PC-3 (cell line): ENCODE measurements around the gene OR10G4. TPM values are rescaled to one million over a fixed set of nuclear protein-coding genes. Genes with fewer than 3 reads are reported as not detected.

Experiments
- ATAC-seq: fragments of 200-7000 bp; cut with Tn5 transposase; 2 replicates; pipeline ENCODE4 v1.9.1; 2020; ENCODE audit warnings: mild to moderate bottlenecking, moderate library complexity
- BruUV-seq: library from RNA; stranded (reverse); fragments of 400-500 nt; replicated peaks from 2 replicates; lab custom pipeline; 2021; lab: Mats Ljungman, UMichigan
- CTCF ChIA-PET: fragments of 300-600 bp; sonication (Branson Sonifier 250); formaldehyde crosslinking; loops from one replicate; lab custom pipeline; 2022; ENCODE audit warnings: antibody characterized with exemption; lab: Charles Lee
- POLR2A ChIA-PET: fragments of 300-600 bp; sonication (Branson Sonifier 250); formaldehyde crosslinking; loops from one replicate; lab custom pipeline; 2022; ENCODE audit warnings: antibody characterized with exemption; ENCODE audit not compliant: unreplicated experiment; lab: Charles Lee
- DNase-seq: peaks from one replicate; pipeline ENCODE4 v3.0.0-alpha.2; 2015
- H2AFZ ChIP-seq: fragments of 300-600 bp; sonication (generic); 2 replicates; pipeline ENCODE4 v1.6.0; 2016; ENCODE audit warnings: antibody characterized with exemption, low read length
- H3F3A ChIP-seq: fragments of 300-600 bp; sonication (generic); one replicate; pipeline ENCODE4 v1.6.0; 2017; ENCODE audit warnings: antibody characterized with exemption, low read length, control low read depth, mild to moderate bottlenecking; ENCODE audit not compliant: unreplicated experiment
- H3K27ac ChIP-seq: fragments of 300-600 bp; sonication (generic); 2 replicates; pipeline ENCODE4 v1.5.1; 2016; ENCODE audit warnings: mild to moderate bottlenecking, low read length
- H3K27me3 ChIP-seq: fragments of 300-600 bp; sonication (generic); 2 replicates; pipeline ENCODE4 v1.6.1; 2016; ENCODE audit warnings: low read length, mixed read lengths
- H3K36me3 ChIP-seq: fragments of 300-600 bp; sonication (generic); 2 replicates; pipeline ENCODE4 v1.6.1; 2016; ENCODE audit warnings: low read depth, mixed run types, low read length, mixed read lengths
- H3K4me1 ChIP-seq: fragments of 300-600 bp; sonication (generic); 2 replicates; pipeline ENCODE4 v1.5.1; 2016; ENCODE audit warnings: low read length; ENCODE audit not compliant: insufficient read depth
- H3K4me2 ChIP-seq: fragments of 300-600 bp; sonication (generic); 2 replicates; pipeline ENCODE4 v1.6.0; 2016; ENCODE audit warnings: low read length
- H3K4me3 ChIP-seq: fragments of 300-600 bp; sonication (generic); 2 replicates; pipeline ENCODE4 v1.5.1; 2016; ENCODE audit warnings: mild to moderate bottlenecking, low read length, mixed read lengths
- H3K79me2 ChIP-seq: fragments of 300-600 bp; sonication (generic); 2 replicates; pipeline ENCODE4 v1.6.1; 2017; ENCODE audit warnings: low read length, mixed read lengths
- H3K9ac ChIP-seq: fragments of 300-600 bp; sonication (generic); 2 replicates; pipeline ENCODE4 v1.6.0; 2016; ENCODE audit warnings: mild to moderate bottlenecking, low read length
- H3K9me2 ChIP-seq: fragments of 300-600 bp; sonication (generic); replicated peaks from 2 replicates; pipeline ENCODE4 v1.6.1; 2016; ENCODE audit warnings: mixed run types, low read length, mixed read lengths
- H3K9me3 ChIP-seq: fragments of 300-600 bp; sonication (generic); 2 replicates; pipeline ENCODE4 v1.6.1; 2016; ENCODE audit warnings: low read length, mixed read lengths
- H4K20me1 ChIP-seq: fragments of 300-600 bp; sonication (generic); 2 replicates; pipeline ENCODE4 v1.6.1; 2016; ENCODE audit warnings: low read length, mixed read lengths
- EZH2 ChIP-seq: fragments of 300-600 bp; sonication (generic); IDR thresholded peaks from one replicate; pipeline ENCODE4 v1.6.1; 2017; ENCODE audit warnings: antibody characterized with exemption, mild to moderate bottlenecking, low read length; ENCODE audit not compliant: unreplicated experiment
- EZH2phosphoT487 ChIP-seq: fragments of 300-600 bp; sonication (generic); IDR thresholded peaks from 2 replicates; pipeline ENCODE4 v1.6.1; 2018; ENCODE audit warnings: mild to moderate bottlenecking, antibody characterized with exemption, low read length, borderline replicate concordance
- intact Hi-C: fragments of 100-400 bp; cut with micrococcal nuclease; formaldehyde crosslinking; loops from 2 replicates; pipeline ENCODE4 v1.9.0; 2023
- total RNA-seq: library from RNA; depleted of rRNA; stranded (reverse); fragments of >200 nt; gene quantifications from 2 replicates; pipeline ENCODE4 v1.2.3, GENCODE V29; 2014
- TF ChIP-seq, protein P1 (sequence below): fragments of 300-600 bp; sonication (generic); conservative IDR thresholded peaks from 2 replicates; pipeline ENCODE4 v1.5.1; 2017; ENCODE audit warnings: antibody characterized with exemption, low read depth, mild to moderate bottlenecking, low read length

Gene OR10G4
- total RNA-seq, 1 experiment from 2014 or later = not detected

- POLR2A ChIA-PET = no interaction called here
- no peaks in the 10 kb centered on the region for H3K36me3 ChIP-seq
- H3K9me2 ChIP-seq = no peaks in the 10 kb centered on the region
- H3K4me1 ChIP-seq = no peaks in the 10 kb centered on the region
- no TSS peak for BruUV-seq
- no peaks in the 10 kb centered on the region for H4K20me1 ChIP-seq
- no peak within 1 kb of the TSS for H3K9ac ChIP-seq
- intact Hi-C loops = no loop called here
- CTCF ChIA-PET = no interaction called here
- H3K9me3 ChIP-seq = no peaks in the 10 kb centered on the region
- DNase-seq (no peak), ATAC-seq (no peak)
- no peaks in the 10 kb centered on the region for H3K79me2 ChIP-seq
- no peak within 1 kb of the TSS for H3K4me2 ChIP-seq
- no peak within 1 kb of the TSS for H3K4me3 ChIP-seq
- H3K27me3 ChIP-seq = peaks cover 29% of the 10 kb centered on the region
- no peak within 1 kb of the TSS for H2AFZ ChIP-seq
- no peak for TF ChIP-seq EZH2phosphoT487
- TF ChIP-seq, protein P1, sequence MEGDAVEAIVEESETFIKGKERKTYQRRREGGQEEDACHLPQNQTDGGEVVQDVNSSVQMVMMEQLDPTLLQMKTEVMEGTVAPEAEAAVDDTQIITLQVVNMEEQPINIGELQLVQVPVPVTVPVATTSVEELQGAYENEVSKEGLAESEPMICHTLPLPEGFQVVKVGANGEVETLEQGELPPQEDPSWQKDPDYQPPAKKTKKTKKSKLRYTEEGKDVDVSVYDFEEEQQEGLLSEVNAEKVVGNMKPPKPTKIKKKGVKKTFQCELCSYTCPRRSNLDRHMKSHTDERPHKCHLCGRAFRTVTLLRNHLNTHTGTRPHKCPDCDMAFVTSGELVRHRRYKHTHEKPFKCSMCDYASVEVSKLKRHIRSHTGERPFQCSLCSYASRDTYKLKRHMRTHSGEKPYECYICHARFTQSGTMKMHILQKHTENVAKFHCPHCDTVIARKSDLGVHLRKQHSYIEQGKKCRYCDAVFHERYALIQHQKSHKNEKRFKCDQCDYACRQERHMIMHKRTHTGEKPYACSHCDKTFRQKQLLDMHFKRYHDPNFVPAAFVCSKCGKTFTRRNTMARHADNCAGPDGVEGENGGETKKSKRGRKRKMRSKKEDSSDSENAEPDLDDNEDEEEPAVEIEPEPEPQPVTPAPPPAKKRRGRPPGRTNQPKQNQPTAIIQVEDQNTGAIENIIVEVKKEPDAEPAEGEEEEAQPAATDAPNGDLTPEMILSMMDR = no peak
- TF ChIP-seq EZH2 = no peak
- H3K27ac ChIP-seq = no peak within 1 kb of the TSS
- H3F3A ChIP-seq = no peaks in the 10 kb centered on the region
Observed at GRCh38 chr11:124026498-124026897, 13.7 kb downstream of the OR10G4 start, which contains the start of gene OR10G8. TSS of gene OR10G8 (plus strand) at chr11:124026798. CDS start at chr11:124029623, 2,825 bp downstream.

- no peaks in the 10 kb centered on the region for H3K36me3 ChIP-seq
- no peaks in the 10 kb centered on the region for H4K20me1 ChIP-seq
- H3K4me2 ChIP-seq = no peak overlapping the region
- no peak overlapping the region for H3K4me3 ChIP-seq
- TF ChIP-seq EZH2phosphoT487 (no peak), EZH2 (no peak)
- TF ChIP-seq, protein P1 = no peak
- ChIA-PET POLR2A (no interaction called here), CTCF (no interaction called here)
- H3K79me2 ChIP-seq = no peaks in the 10 kb centered on the region
- no peak overlapping the region for H2AFZ ChIP-seq
- no peaks in the 10 kb centered on the region for H3K9me3 ChIP-seq
- no peak for DNase-seq
- no peak for ATAC-seq
- H3F3A ChIP-seq = no peaks in the 10 kb centered on the region
- no peaks in the 10 kb centered on the region for H3K9me2 ChIP-seq
- no peak overlapping the region for H3K9ac ChIP-seq
- intact Hi-C loops = no loop called here
- no peak overlapping the region for H3K27ac ChIP-seq
- BruUV-seq = no TSS peak
- H3K27me3 ChIP-seq = peaks cover 56% of the 10 kb centered on the region
- no peaks in the 10 kb centered on the region for H3K4me1 ChIP-seq
Observed at GRCh38 chr11:124036666-124037065, 23.9 kb downstream of the OR10G4 start.

DNA sequence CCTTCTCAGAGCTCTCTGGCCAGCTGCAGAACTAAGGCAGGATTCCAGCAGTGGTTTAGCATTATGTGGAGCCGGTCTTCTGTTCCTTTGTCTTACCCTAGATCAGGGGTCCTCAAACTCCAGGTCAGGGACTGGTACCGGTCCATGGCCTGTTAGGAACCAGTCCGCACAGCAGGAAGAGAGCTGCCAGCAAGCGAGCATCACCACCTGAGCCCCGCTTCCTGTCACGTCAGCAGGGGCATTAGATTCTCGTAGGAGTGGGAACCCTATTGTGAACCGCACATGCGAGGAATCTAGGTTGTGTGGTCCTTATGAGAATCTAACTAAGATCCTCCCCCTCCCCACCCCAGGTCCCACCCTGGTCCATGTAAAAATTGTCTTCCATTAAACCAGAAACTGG, 26.8 kb downstream of the OR10G4 start:
- H3K4me2 ChIP-seq = no peak overlapping the region
- no peak overlapping the region for H3K9ac ChIP-seq
- no peak overlapping the region for H2AFZ ChIP-seq
- TF ChIP-seq EZH2phosphoT487 (no peak), EZH2 (no peak)
- TF ChIP-seq, protein P1 = no peak
- BruUV-seq = no TSS peak
- no peaks in the 10 kb centered on the region for H3K9me3 ChIP-seq
- no peak overlapping the region for H3K4me3 ChIP-seq
- no peaks in the 10 kb centered on the region for H3K9me2 ChIP-seq
- no peak for ATAC-seq
- DNase-seq = no peak
- intact Hi-C loops = no loop called here
- no peaks in the 10 kb centered on the region for H4K20me1 ChIP-seq
- H3K79me2 ChIP-seq = no peaks in the 10 kb centered on the region
- H3K27ac ChIP-seq = no peak overlapping the region
- H3K27me3 ChIP-seq = peaks cover 73% of the 10 kb centered on the region
- H3K36me3 ChIP-seq = no peaks in the 10 kb centered on the region
- CTCF ChIA-PET = no interaction called here
- POLR2A ChIA-PET = no interaction called here
- H3F3A ChIP-seq = no peaks in the 10 kb centered on the region
- H3K4me1 ChIP-seq = no peaks in the 10 kb centered on the region
